HS-5 (cell line): ENCODE data around the gene KRT6C.
"Not testable (repeated sequence)": the region's sequence is repeated elsewhere in the genome, so short reads cannot be mapped to it uniquely, and the experiment has no call there.

Experiments
- DNase-seq: peaks from one replicate; pipeline ENCODE4 v3.0.0-alpha.2; 2012; ENCODE audit warnings: low read depth

KRT6C gene

GRCh38 chr12:52473768-52474167, at the start of gene KRT6C:
KRT6C (minus strand) TSS chr12:52473805; CDS start chr12:52473737, 68 bp downstream.
- no peak for DNase-seq

- no peak for DNase-seq
Observed at GRCh38 chr12:52522346-52523011, 48.9 kb upstream of the KRT6C start.

GRCh38 chr12:52521568-52522266, 48.1 kb upstream of the KRT6C start:
- DNase-seq = no peak

GRCh38 chr12:52521175-52521567, 47.6 kb upstream of the KRT6C start:
- no peak for DNase-seq

GRCh38 chr12:52519826-52520662, 46.4 kb upstream of the KRT6C start, which contains the start of gene KRT5:
KRT5 (minus strand) TSS chr12:52520394; CDS start chr12:52520296, 98 bp downstream.
- DNase-seq = no peak

GRCh38 chr12:52519387-52519703, 45.7 kb upstream of the KRT6C start:
- no peak for DNase-seq

- no peak for DNase-seq
Observed at GRCh38 chr12:52518574-52519386, 45.2 kb upstream of the KRT6C start.

- no peak for DNase-seq
Observed at GRCh38 chr12:52517888-52518287, 44.3 kb upstream of the KRT6C start.

GRCh38 chr12:52517005-52517835, 43.6 kb upstream of the KRT6C start:
- no peak for DNase-seq

GRCh38 chr12:52515927-52516831, 42.6 kb upstream of the KRT6C start:
- no peak for DNase-seq

GRCh38 chr12:52515319-52515646, 41.7 kb upstream of the KRT6C start:
- no peak for DNase-seq

- DNase-seq = no peak
Observed at GRCh38 chr12:52514471-52515318, 41.1 kb upstream of the KRT6C start.

- no peak for DNase-seq
Observed at GRCh38 chr12:52513736-52514135, 40.1 kb upstream of the KRT6C start.

GRCh38 chr12:52508211-52508610, 34.6 kb upstream of the KRT6C start:
- no peak for DNase-seq

GRCh38 chr12:52506858-52507715, 33.5 kb upstream of the KRT6C start:
- no peak for DNase-seq

- no peak for DNase-seq
Observed at GRCh38 chr12:52502877-52503276, 29.3 kb upstream of the KRT6C start.

GRCh38 chr12:52501490-52501889, 27.9 kb upstream of the KRT6C start:
- no peak for DNase-seq

GRCh38 chr12:52500574-52500973, 27.0 kb upstream of the KRT6C start:
- DNase-seq = not testable (repeated sequence)
